Measurements from ENCODE around the gene METTL15. TPM values are rescaled to one million over a fixed set of nuclear protein-coding genes. Genes with fewer than 3 reads are reported as not detected.
"Not testable (repeated sequence)": the region's sequence is repeated elsewhere in the genome, so short reads cannot be mapped to it uniquely, and the experiment has no call there.

Gene METTL15
- total RNA-seq, 1 donor from 2014 or later: 16.3 TPM

DNA sequence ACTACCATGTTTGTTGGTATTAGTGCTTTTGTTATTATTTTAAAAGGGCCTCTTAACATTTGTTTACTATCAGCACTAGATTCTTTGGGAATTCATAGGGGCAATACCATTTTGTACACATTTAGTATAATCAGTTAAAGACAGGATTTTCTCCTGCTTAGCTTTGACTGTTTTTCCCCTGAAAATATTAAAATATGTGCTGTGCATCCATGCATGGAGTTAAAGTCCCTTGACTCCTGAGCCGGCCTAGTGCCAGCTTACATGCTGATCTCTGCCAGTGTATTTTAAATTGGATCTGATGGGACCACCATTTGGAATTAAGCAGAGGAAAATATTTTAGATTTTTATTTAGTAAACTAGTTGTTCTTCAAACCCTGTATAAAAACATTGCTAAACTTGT is 161.4 kb downstream of the METTL15 start:
- Mint-ChIP-seq H3K9me3 (ENCODE audit: unreplicated experiment) (peaks cover 9% of the 10 kb centered on the region), H3K4me1 (ENCODE audit: unreplicated experiment) (no peaks in the 10 kb centered on the region), H3K27ac (ENCODE audit: unreplicated experiment) (no peak overlapping the region), H3K36me3 (ENCODE audit: unreplicated experiment) (peaks cover 13% of the 10 kb centered on the region), H3K4me3 (ENCODE audit: unreplicated experiment) (no peak overlapping the region), H3K27me3 (ENCODE audit: unreplicated experiment) (no peaks in the 10 kb centered on the region)
- no peak for TF ChIP-seq CTCF (IDR thresholded peaks at IDR 0.05)
- no peak for DNase-seq (ENCODE audit: extremely low spot score, unreplicated experiment)

- H3K27me3 Mint-ChIP-seq (ENCODE audit: unreplicated experiment): not testable (repeated sequence)
Measured at GRCh38 chr11:28272247-28272646, 164.1 kb downstream of the METTL15 start.

DNA sequence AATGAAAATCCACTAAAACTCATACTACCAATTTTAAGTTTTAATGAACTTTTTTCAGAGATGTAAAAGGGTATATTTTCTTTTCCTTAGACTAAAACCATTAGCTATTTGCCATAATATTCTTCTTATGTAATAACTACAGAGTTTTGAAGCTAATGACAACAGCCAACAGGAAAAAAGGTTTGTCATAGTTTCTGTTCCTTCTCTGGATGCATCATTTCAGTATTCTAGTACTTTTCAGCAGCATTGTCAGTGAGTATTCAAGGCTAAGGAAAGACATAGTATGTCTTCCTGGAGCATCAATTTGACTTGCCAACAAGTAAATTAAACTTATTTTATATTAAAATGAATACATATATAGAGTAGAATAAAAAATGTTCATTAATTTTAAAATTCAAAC is 166.0 kb downstream of the METTL15 start:
- Mint-ChIP-seq H3K4me3 (ENCODE audit: unreplicated experiment) (no peak overlapping the region), H3K36me3 (ENCODE audit: unreplicated experiment) (peaks cover 6% of the 10 kb centered on the region), H3K27ac (ENCODE audit: unreplicated experiment) (no peak overlapping the region), H3K9me3 (ENCODE audit: unreplicated experiment) (no peaks in the 10 kb centered on the region), H3K27me3 (ENCODE audit: unreplicated experiment) (no peaks in the 10 kb centered on the region), H3K4me1 (ENCODE audit: unreplicated experiment) (no peaks in the 10 kb centered on the region)
- DNase-seq (ENCODE audit: extremely low spot score, unreplicated experiment): no peak
- TF ChIP-seq CTCF (IDR thresholded peaks at IDR 0.05): no peak

More at GRCh38 chr11:28272247-28272646, 164.1 kb downstream of the METTL15 start:
- H3K27ac Mint-ChIP-seq (ENCODE audit: unreplicated experiment); H3K4me1 Mint-ChIP-seq (ENCODE audit: unreplicated experiment); H3K36me3 Mint-ChIP-seq (ENCODE audit: unreplicated experiment); H3K9me3 Mint-ChIP-seq (ENCODE audit: unreplicated experiment); DNase-seq (ENCODE audit: extremely low spot score, unreplicated experiment); H3K4me3 Mint-ChIP-seq (ENCODE audit: unreplicated experiment): not testable (repeated sequence)

- no peak overlapping the region for H3K4me3 Mint-ChIP-seq (ENCODE audit: unreplicated experiment)
- peaks cover 12% of the 10 kb centered on the region for H3K4me1 Mint-ChIP-seq (ENCODE audit: unreplicated experiment)
- no peak overlapping the region for H3K27ac Mint-ChIP-seq (ENCODE audit: unreplicated experiment)
- no peak for TF ChIP-seq CTCF (IDR thresholded peaks at IDR 0.05)
- DNase-seq (ENCODE audit: extremely low spot score, unreplicated experiment): no peak
- peaks cover 2% of the 10 kb centered on the region for H3K36me3 Mint-ChIP-seq (ENCODE audit: unreplicated experiment)
- H3K9me3 Mint-ChIP-seq (ENCODE audit: unreplicated experiment): peaks cover 5% of the 10 kb centered on the region
- no peaks in the 10 kb centered on the region for H3K27me3 Mint-ChIP-seq (ENCODE audit: unreplicated experiment)
Measured at GRCh38 chr11:28284196-28284595, 176.0 kb downstream of the METTL15 start.

DNA sequence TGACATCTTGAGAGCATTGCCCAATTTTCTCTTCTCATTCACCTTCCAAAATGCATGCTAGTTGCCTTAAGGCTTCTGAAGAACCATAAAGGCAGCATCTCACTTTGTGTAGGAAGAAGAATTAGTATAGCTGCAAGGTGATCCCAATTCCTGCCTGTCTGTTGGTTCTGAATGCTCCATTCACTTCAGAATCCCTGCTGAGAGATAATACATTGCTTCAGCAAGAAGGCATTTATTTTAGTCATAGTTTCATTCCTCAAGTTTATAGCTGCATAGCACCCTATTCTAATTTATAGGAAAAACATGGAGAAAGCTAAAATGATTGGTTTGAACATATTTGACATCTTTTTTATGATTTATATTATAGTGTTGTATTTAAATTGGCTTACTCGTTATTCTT is 181.3 kb downstream of the METTL15 start:
- no peak for DNase-seq (ENCODE audit: extremely low spot score, unreplicated experiment)
- Mint-ChIP-seq H3K36me3 (ENCODE audit: unreplicated experiment) (peaks cover 5% of the 10 kb centered on the region), H3K27ac (ENCODE audit: unreplicated experiment) (no peak overlapping the region), H3K9me3 (ENCODE audit: unreplicated experiment) (no peaks in the 10 kb centered on the region), H3K27me3 (ENCODE audit: unreplicated experiment) (no peaks in the 10 kb centered on the region), H3K4me3 (ENCODE audit: unreplicated experiment) (no peak overlapping the region), H3K4me1 (ENCODE audit: unreplicated experiment) (peaks cover 16% of the 10 kb centered on the region)
- no peak for TF ChIP-seq CTCF (IDR thresholded peaks at IDR 0.05)

DNA sequence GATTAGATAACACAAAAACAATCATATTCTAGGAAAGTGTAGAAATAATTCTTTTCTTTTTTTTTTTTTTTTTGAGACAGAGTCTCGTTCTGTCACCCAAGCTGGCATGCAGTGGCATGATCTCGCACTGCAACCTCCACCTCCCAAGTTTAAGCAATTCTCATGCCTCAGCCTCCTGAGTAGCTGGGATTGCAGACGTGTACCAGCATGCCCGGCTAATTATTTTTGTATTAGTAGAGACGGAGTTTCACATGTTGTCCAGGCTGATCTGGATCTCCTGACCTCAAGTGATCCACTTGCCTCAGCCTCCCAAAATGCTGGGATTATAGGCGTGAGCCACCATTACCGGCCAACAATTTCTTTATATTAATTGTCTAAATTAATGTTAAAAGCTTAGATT is 182.8 kb downstream of the METTL15 start:
- H3K4me3 Mint-ChIP-seq (ENCODE audit: unreplicated experiment); H3K9me3 Mint-ChIP-seq (ENCODE audit: unreplicated experiment); H3K27me3 Mint-ChIP-seq (ENCODE audit: unreplicated experiment); H3K27ac Mint-ChIP-seq (ENCODE audit: unreplicated experiment); DNase-seq (ENCODE audit: extremely low spot score, unreplicated experiment); H3K36me3 Mint-ChIP-seq (ENCODE audit: unreplicated experiment): not testable (repeated sequence)
- peaks cover 16% of the 10 kb centered on the region for H3K4me1 Mint-ChIP-seq (ENCODE audit: unreplicated experiment)
